T-helper 22 cell (primary cell): ENCODE data around the gene PPP2R5D.
"Not testable (repeated sequence)": the region's sequence is repeated elsewhere in the genome, so short reads cannot be mapped to it uniquely, and the experiment has no call there.

ENCODE experiments used
- DNase-seq: peaks from one replicate; pipeline ENCODE4 v3.0.0-alpha.2; 2020; ENCODE audit warnings: low read depth

PPP2R5D gene

GRCh38 chr6:42996513-42996912, 12.1 kb downstream of the PPP2R5D start:
- no peak for DNase-seq

DNA sequence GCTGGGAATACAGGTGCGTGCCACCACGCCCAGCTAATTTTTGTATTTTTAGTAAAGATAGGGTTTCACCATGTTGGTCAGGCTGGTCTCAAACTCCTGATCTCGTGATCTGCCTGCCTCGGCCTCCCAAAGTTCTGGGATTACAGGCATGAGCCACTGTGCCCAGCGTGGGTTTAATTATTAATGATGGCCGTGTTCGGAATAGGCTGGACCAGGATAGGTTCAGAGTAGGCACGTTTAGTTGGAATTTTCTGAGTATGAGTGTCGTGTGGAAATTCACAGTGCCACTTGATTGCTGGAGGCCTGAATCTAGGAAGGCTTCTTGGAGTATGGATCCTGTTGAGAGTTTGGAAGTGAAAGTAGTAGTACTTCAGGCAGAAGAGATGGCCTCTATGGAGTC, 13.8 kb downstream of the PPP2R5D start:
- not testable (repeated sequence) for DNase-seq

DNA sequence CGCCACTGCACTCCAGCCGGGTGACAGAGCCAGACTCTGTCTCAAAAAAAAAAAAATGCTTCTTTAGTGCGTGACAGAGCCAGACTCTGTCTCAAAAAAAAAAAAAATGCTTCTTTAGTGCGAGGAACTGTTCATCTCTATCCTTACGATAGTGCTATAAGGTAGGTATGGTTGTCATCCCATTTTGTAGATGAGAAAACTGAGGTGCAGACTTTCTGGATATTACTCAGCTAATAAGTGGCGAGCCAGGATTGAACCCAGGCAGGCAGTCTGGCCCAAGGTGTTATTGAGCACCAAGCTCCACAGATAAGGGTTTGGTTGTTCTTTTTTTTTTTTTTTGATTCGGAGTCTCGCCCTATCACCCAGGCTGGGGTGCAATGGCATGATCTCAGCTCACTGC, 17.5 kb downstream of the PPP2R5D start:
- DNase-seq = no peak

GRCh38 chr6:43005844-43006243, 21.5 kb downstream of the PPP2R5D start:
- DNase-seq = no peak

- no peak for DNase-seq
Observed at GRCh38 chr6:43006251-43006650, 21.9 kb downstream of the PPP2R5D start.

DNA sequence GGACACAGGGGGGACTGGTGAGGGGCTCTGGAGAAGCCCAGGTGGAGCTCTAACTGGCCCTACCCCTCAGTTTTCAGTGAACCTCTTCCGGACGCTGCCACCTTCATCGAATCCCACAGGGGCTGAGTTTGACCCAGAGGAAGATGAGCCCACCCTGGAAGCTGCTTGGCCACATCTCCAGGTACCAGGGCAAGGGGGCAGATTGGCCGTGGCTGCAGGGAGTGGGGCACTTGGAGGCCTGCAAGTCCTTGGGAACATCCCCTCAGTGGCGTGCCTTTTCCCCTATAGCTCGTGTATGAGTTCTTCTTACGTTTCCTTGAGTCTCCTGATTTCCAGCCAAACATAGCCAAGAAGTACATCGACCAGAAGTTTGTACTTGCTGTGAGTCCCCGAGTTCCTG, 22.8 kb downstream of the PPP2R5D start:
- DNase-seq = no peak

DNA sequence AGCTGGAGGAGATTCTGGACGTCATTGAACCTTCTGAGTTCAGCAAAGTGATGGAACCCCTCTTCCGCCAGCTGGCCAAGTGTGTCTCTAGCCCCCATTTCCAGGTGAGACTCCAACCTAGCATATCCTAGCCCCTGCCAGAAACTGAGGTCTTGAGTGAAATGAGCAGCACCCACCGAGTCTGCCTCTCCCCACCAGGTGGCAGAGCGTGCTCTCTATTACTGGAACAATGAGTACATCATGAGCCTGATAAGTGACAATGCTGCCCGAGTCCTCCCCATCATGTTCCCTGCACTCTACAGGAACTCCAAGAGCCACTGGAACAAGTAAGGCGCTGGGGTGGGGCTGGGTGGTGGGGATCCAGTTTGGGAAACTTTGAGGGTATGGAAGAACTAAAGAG, 24.8 kb downstream of the PPP2R5D start:
- DNase-seq = no peak

GRCh38 chr6:43011207-43011606, 26.8 kb downstream of the PPP2R5D start:
- DNase-seq = no peak

- DNase-seq = no peak
Observed at GRCh38 chr6:43012364-43012763, 28.0 kb downstream of the PPP2R5D start.

GRCh38 chr6:43013097-43013842, 28.9 kb downstream of the PPP2R5D start:
- DNase-seq = no peak

DNA sequence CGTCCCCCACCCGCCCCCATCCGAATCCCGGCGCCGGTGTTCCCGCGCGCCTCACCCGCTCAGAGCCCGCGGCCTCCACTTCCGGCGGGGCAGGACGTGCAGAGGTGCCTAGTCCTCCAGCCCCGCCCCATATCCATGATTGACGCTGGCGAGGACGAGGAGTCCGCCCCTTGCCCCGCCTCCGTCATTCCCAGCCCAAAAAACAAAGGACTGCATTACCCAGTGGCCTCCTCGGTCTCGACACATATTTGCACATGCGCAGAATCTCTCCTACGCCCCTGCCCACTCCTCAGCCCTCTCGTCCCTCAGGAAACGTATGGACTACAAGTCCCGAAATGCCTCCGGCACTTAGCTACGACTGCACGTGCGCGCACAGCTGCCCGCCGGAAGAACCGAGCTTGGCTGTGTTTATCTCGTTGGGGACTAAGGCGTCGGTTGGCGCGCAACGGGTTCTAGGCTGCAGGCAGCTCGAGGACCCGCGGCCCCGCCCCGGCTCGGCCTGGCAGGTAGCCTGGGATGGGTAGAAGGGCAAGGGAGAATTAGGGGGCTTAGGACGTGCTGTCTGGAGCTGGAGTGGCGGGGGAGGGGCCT, 29.6 kb downstream of the PPP2R5D start, which contains the start of the genes KLHDC3 and MEA1:
Gene KLHDC3 (plus strand): TSS at position 407 of the 591 bp plus-strand sequence. CDS start 2,944 bp downstream, outside the sequence.
Gene MEA1 (minus strand): TSS at position 104 of the 591 bp plus-strand sequence. CDS start 133 bp downstream, outside the sequence.
- DNase-seq = peak; percentile 99

DNA sequence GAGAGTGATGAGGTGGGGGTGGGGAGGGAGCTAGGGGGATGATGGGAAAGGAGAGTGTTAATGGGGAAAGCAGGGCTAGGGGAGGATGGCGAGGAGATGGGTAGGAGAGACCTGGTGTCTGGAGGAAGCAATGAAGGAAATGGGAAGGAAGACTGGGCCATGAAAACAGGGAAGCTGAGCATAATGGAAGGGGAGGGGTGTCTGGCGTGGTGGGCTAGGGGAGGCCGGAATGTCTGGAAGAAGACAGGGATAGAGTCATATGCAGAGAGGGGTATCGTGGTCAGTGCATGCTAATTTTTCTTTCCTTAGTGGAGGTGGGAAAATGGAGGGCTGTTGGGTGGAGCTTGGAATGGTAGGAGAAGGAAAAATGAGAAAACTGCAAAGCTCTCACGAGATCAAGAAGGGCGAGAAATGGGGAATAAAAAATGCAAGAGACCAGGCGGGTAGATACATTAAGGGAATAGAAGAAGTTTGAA, 30.1 kb downstream of the PPP2R5D start:
- no peak for DNase-seq

DNA sequence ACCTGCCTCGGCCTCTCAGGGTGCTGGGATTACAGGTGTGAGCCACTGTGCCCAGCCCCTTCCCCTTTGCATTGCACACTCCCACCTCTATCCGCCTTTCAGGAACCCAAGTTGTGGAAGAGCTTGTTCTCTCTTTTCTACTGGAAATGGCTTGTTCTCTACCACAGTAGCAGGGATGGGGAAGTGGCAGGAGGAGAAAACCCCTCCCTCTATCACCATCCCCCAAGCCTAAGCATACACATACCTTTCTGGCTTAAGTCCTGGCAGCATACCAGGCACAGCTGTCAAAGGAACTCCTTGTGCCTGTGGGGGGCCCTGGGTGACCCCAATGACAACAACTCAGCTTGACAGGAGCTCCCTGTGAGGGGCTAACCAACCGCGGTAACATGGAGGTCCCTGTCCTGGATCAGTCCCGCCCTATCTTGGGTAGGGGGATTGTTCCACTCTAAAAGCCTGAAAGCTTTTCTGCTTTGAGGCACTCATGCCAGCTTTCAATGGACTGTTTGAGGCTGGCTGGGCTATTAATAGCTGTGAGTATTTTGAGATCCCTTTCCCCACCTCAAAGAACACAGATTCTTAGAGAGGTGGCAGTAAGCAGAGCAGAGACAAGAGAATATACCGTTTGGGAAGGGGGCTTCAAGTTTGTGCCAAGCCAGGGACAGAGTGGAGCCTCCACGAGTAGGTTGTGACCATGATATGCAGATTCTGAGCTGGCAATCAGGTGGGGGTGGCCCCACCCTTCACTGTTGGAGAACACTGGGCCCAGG, 32.0 kb downstream of the PPP2R5D start:
- DNase-seq = no peak

GRCh38 chr6:43016943-43017334, 32.6 kb downstream of the PPP2R5D start:
- no peak for DNase-seq

- DNase-seq = no peak
Observed at GRCh38 chr6:43019152-43019551, 34.8 kb downstream of the PPP2R5D start.

GRCh38 chr6:43020052-43020705, 35.8 kb downstream of the PPP2R5D start:
- no peak for DNase-seq

- DNase-seq = no peak
Observed at GRCh38 chr6:43020847-43021246, 36.5 kb downstream of the PPP2R5D start.

DNA sequence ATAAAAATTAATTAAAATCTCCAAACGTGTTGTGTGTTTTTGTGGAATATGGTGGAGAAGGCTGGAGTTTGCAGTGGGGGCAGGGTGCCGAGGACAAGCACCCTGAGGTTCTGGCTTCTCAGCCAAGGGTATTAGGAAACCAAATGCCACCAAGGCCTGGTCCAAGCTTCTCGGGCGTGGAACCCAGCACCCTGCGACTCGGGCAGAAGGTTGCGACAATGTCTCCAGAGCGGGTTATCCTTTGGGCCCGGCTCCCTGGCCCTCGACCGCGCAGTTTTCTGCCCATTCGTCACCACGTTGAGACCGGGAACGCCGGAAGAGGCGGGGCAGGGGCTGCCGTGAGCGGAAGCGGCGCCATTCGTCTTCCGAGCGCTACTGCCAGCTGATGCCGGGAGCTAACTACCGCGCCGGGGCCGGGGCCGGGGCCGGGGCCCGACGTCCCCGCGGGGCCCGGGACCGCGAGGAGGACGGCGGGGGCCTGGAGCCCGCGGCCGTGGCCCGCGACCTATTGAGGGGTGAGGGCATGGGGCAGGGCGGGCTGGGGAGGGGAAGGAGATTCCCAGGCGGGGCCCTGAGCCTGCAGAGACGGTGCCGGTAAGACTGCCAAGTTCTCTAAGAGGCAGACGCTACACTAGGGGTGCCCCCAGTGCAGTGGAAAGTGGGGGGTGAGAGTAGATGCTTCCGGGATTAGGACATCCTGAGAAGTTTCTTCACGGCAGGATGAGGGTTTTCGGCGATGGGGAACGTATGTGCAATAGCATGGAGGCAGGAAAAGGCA, 37.1 kb downstream of the PPP2R5D start, which contains the start of gene RRP36:
Gene RRP36 (plus strand): TSS at position 354 of the 778 bp plus-strand sequence. CDS start 32 bp downstream, at position 386.
- DNase-seq = peak; percentile 48

DNA sequence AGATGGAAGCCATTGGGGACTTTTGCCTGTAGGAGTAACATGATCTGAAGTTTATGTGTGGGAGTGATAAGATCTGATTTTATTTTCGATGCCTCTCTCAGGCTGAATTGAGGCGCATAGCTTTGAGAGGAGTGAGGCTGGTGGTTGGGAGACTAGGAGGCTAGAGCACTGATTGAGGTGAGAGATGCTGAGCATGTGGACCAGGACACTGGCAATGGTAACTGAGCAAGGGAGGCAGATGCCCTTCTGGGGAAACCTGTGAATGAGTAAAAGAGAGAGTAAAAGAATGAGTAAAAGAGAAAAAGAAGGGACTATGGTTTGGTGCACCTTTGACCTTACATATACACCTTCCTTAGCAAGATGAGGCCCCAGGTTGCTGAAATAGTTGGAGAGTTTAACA, 40.1 kb downstream of the PPP2R5D start:
- no peak for DNase-seq

GRCh38 chr6:43026365-43026764, 42.0 kb downstream of the PPP2R5D start:
- DNase-seq = no peak

DNA sequence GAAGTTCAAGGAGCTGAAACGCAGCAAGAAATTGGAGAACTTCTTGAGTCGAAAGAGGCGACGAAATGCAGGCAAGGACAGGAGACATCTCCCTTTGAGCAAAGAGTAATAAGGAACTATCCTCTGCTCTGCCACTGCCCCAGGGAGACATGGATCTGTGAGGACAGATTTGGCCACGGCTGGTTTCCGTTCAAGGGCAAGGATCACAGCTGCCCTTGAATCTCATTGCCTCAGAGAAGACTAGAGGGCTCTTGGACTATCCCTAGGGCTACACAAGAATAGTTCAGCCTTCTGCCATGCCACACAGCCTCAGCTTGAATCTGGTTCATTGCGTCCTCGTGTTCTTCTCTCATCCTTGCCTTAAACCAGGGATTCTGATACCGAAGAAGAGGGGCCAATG, 44.8 kb downstream of the PPP2R5D start:
- no peak for DNase-seq
